NT2/D1 (cell line): ENCODE data around the gene MUC4.

Source experiments
- SUZ12 ChIP-seq: IDR thresholded peaks from 2 replicates; pipeline ENCODE4 v1.6.1; 2011; ENCODE audit not compliant: insufficient read length, insufficient read depth; ENCODE audit errors: extremely low read depth
- YY1 ChIP-seq: IDR thresholded peaks from 2 replicates; pipeline ENCODE4 v1.6.1; 2011; ENCODE audit not compliant: insufficient read length, insufficient read depth
- ZNF274 ChIP-seq: IDR thresholded peaks from 2 replicates; pipeline ENCODE4 v1.6.1; 2011; ENCODE audit warnings: mild to moderate bottlenecking, low read depth, low read length

- TF ChIP-seq YY1 = no peak
- no peak for TF ChIP-seq ZNF274
- TF ChIP-seq SUZ12 = no peak
These were observed 63.1 kb downstream of the MUC4 start for GRCh38 chr3:195748661-195749060.
